ENCODE measurements around the gene RHOT2.

DNA sequence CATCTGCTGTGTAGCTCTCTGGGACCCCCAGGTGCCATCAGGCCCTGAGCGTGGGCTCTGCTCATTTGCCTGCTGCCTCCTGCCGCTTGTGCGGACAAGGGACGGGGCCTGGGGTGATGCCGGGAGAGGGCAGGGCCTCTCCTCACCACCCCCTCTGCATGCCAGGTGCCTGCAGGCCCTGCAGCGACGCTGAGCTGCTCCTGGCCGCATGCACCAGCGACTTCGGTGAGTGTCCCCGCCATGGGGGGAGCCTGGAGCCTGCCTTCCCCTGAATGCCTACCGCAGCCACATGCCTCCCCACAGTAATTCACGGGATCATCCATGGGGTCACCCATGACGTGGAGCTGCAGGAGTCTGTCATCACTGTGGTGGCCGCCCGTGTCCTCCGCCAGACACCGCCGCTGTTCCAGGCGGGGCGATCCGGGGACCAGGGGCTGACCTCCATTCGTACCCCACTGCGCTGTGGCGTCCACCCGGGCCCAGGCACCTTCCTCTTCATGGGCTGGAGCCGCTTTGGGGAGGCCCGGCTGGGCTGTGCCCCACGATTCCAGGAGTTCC, 48.9 kb downstream of the RHOT2 start:
- TF ChIP-seq, protein P1, sequence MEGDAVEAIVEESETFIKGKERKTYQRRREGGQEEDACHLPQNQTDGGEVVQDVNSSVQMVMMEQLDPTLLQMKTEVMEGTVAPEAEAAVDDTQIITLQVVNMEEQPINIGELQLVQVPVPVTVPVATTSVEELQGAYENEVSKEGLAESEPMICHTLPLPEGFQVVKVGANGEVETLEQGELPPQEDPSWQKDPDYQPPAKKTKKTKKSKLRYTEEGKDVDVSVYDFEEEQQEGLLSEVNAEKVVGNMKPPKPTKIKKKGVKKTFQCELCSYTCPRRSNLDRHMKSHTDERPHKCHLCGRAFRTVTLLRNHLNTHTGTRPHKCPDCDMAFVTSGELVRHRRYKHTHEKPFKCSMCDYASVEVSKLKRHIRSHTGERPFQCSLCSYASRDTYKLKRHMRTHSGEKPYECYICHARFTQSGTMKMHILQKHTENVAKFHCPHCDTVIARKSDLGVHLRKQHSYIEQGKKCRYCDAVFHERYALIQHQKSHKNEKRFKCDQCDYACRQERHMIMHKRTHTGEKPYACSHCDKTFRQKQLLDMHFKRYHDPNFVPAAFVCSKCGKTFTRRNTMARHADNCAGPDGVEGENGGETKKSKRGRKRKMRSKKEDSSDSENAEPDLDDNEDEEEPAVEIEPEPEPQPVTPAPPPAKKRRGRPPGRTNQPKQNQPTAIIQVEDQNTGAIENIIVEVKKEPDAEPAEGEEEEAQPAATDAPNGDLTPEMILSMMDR (IDR thresholded peaks at IDR 0.05), result no peak
- no peak for TF ChIP-seq POLR2A (IDR thresholded peaks at IDR 0.05)

All from lower leg skin (tissue), 3 donors.